Measurements from ENCODE around the gene TMEM125.

Gene TMEM125

GRCh38 chr1:43313771-43314170 is 44.0 kb downstream of the TMEM125 start:
- DNase-seq, result no peak

- DNase-seq, result no peak
These were observed 44.5 kb downstream of the TMEM125 start for GRCh38 chr1:43314233-43314632.

- no peak for DNase-seq
These were observed 45.7 kb downstream of the TMEM125 start for GRCh38 chr1:43315481-43315880.

- DNase-seq, result no peak
These were observed 46.4 kb downstream of the TMEM125 start for GRCh38 chr1:43315963-43316737.

- no peak for DNase-seq
These were observed 47.1 kb downstream of the TMEM125 start for GRCh38 chr1:43316738-43317520.

- DNase-seq, result no peak
These were observed 48.2 kb downstream of the TMEM125 start for GRCh38 chr1:43317817-43318471.

GRCh38 chr1:43318831-43319230 is 49.0 kb downstream of the TMEM125 start:
- no peak for DNase-seq

- no peak for DNase-seq
These were observed 49.5 kb downstream of the TMEM125 start for GRCh38 chr1:43319288-43319687.

GRCh38 chr1:43319766-43320165 is 50.0 kb downstream of the TMEM125 start:
- DNase-seq, result no peak

- no peak for DNase-seq
These were observed 51.6 kb downstream of the TMEM125 start for GRCh38 chr1:43321331-43321891.

- no peak for DNase-seq
These were observed 52.7 kb downstream of the TMEM125 start for GRCh38 chr1:43322506-43322905.
